PC-9 (cell line): ENCODE measurements around the gene ARHGAP30. TPM values are rescaled to one million over a fixed set of nuclear protein-coding genes. Genes with fewer than 3 reads are reported as not detected.
A peak's percentile ranks its signal among the peaks of the same experiment; 100 is the strongest.

Experiments used
- BruUV-seq: library from RNA; stranded (reverse); fragments of 400-500 nt; replicated peaks from 2 replicates; lab custom pipeline; 2021; lab: Mats Ljungman, UMichigan
- CTCF ChIA-PET: fragments of 300-600 bp; sonication (Branson Sonifier 250); formaldehyde crosslinking; loops from one replicate; lab custom pipeline; 2022; ENCODE audit warnings: antibody characterized with exemption; lab: Charles Lee
- POLR2A ChIA-PET: fragments of 300-600 bp; sonication (Branson Sonifier 250); formaldehyde crosslinking; loops from one replicate; lab custom pipeline; 2022; ENCODE audit warnings: antibody characterized with exemption; ENCODE audit not compliant: unreplicated experiment; lab: Charles Lee
- DNase-seq, 2 experiments: peaks; one replicate each; pipeline versions ENCODE4 v3.0.0 to v3.0.0-alpha.2; 2015 to 2022; ENCODE audit warnings: mixed read lengths in 1 of 2
- H2AFZ ChIP-seq: fragments of 200-600 bp; sonication (generic); 2 replicates; pipeline ENCODE4 v1.8.1; 2017; ENCODE audit warnings: antibody characterized with exemption
- H3F3A ChIP-seq: fragments of 200-600 bp; sonication (generic); 2 replicates; pipeline ENCODE4 v1.8.1; 2017; ENCODE audit warnings: antibody characterized with exemption, mild to moderate bottlenecking, low read depth; ENCODE audit not compliant: insufficient read depth
- H3K27ac ChIP-seq: fragments of 200-600 bp; sonication (generic); 2 replicates; pipeline ENCODE4 v1.6.1; 2016; ENCODE audit warnings: mixed run types
- H3K27me3 ChIP-seq: fragments of 200-600 bp; sonication (generic); 2 replicates; pipeline ENCODE4 v1.6.1; 2016; ENCODE audit warnings: low read depth, mixed run types; ENCODE audit not compliant: insufficient read depth
- H3K36me3 ChIP-seq: fragments of 200-600 bp; sonication (generic); 2 replicates; pipeline ENCODE4 v1.6.1; 2016; ENCODE audit warnings: low read depth, mixed run types
- H3K4me1 ChIP-seq: fragments of 200-600 bp; sonication (generic); replicated peaks from 2 replicates; pipeline ENCODE4 v1.6.1; 2016; ENCODE audit warnings: mixed run types; ENCODE audit not compliant: insufficient read depth
- H3K4me2 ChIP-seq: fragments of 200-600 bp; sonication (generic); 2 replicates; pipeline ENCODE4 v1.6.1; 2017; ENCODE audit warnings: mixed run types
- H3K4me3 ChIP-seq: fragments of 200-600 bp; sonication (generic); 2 replicates; pipeline ENCODE4 v1.6.1; 2016; ENCODE audit warnings: mixed run types
- H3K79me2 ChIP-seq: fragments of 200-600 bp; sonication (generic); 2 replicates; pipeline ENCODE4 v1.6.1; 2017; ENCODE audit warnings: low read depth, mixed run types
- H3K9me2 ChIP-seq: fragments of 200-600 bp; sonication (generic); 2 replicates; pipeline ENCODE4 v1.8.1; 2017; ENCODE audit warnings: mild to moderate bottlenecking; ENCODE audit not compliant: insufficient read depth
- H3K9me3 ChIP-seq: fragments of 200-600 bp; sonication (generic); 2 replicates; pipeline ENCODE4 v1.8.1; 2016; ENCODE audit warnings: low read depth; ENCODE audit not compliant: insufficient read depth
- H4K20me1 ChIP-seq: fragments of 200-600 bp; sonication (generic); 2 replicates; pipeline ENCODE4 v1.8.1; 2017; ENCODE audit not compliant: insufficient read depth
- EZH2 ChIP-seq: fragments of 200-600 bp; sonication (generic); IDR thresholded peaks from 2 replicates; pipeline ENCODE4 v1.8.0; 2017; ENCODE audit warnings: antibody characterized with exemption, low read depth
- intact Hi-C: fragments of 100-400 bp; cut with micrococcal nuclease; formaldehyde crosslinking; loops from one replicate; pipeline ENCODE4 v1.10.0; 2022; ENCODE audit not compliant: unreplicated experiment
- total RNA-seq: library from RNA; stranded (reverse); gene quantifications from 2 replicates; pipeline ENCODE4 v1.2.3, GENCODE V29; 2021
- TF ChIP-seq, protein P1 (sequence below): fragments of 200-600 bp; sonication (generic); conservative IDR thresholded peaks from 2 replicates; pipeline ENCODE4 v1.6.1; 2017; ENCODE audit warnings: mixed run types, antibody characterized with exemption, mild to moderate bottlenecking, moderate library complexity

Gene ARHGAP30
- total RNA-seq, 1 experiment from 2014 or later = 0.46 TPM

DNA sequence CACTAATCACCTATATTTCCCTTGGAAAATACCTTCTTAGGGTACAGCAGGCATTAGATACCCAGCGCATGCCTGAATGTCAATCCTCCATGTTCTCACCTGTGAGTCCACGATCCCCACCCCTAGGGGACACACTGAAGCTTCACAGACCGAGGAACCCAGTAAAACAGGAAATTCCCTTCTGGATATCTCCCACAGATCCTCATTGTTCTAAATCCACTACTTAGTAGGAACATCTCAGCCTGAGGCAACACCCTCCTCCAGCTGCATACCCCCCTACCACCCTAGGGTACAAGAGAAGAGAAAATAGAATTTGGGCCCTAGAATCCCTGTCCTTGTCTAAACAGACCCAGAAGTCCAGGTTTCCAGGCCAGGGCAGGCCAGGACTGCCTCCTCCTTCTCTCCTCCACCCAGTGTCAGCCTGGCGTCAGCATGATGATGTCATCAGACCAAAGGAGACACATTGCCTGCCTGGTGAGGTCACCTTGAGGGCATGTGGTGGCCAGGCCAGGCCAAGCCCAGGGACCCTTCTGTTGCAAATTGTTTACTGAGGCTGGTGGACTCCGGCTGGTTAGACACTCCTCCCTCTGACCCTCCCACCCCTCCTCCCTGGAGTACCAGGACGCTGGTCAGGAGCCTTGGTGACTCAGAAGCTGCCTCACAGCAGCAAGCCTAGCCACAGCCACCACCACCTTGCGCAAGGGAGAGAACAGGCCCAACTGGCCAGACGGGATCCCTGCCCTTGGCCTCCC is 13.5 kb upstream of the ARHGAP30 start:
- ChIA-PET CTCF (interaction anchor here (0.6 kb wide), 1 partner anchor 93 kb away, joined by 8 read pairs; no protein-coding TSS in a partner anchor), POLR2A (interaction anchor here (0.5 kb wide), 1 partner anchor 38 kb away, joined by 4 read pairs; the partner anchor contains the start of gene USF1)
- BruUV-seq = TSS peak; percentile 47
- Histone ChIP-seq H3K4me2 (peak overlapping the region; percentile 92), H3K9me2 (no peaks in the 10 kb centered on the region), H3K9me3 (no peaks in the 10 kb centered on the region), H4K20me1 (no peaks in the 10 kb centered on the region), H2AFZ (no peak overlapping the region), H3K4me1 (peaks cover 75% of the 10 kb centered on the region), H3K4me3 (peak overlapping the region; percentile 4; the same call in 1 of the 2 replicates), H3K79me2 (peaks cover 68% of the 10 kb centered on the region), H3K27me3 (no peaks in the 10 kb centered on the region), H3F3A (peaks cover 30% of the 10 kb centered on the region; the same call in 1 of the 2 replicates), H3K36me3 (no peaks in the 10 kb centered on the region), H3K27ac (peak overlapping the region; percentile 81)
- intact Hi-C loops = loop anchor here (1.0 to 2.0 kb wide), 3 partner anchors 14 to 70 kb away; partner anchors contain the start of gene USF1
- DNase-seq = peak; percentile 96 to 98
- TF ChIP-seq EZH2 = no peak
- TF ChIP-seq, protein P1, sequence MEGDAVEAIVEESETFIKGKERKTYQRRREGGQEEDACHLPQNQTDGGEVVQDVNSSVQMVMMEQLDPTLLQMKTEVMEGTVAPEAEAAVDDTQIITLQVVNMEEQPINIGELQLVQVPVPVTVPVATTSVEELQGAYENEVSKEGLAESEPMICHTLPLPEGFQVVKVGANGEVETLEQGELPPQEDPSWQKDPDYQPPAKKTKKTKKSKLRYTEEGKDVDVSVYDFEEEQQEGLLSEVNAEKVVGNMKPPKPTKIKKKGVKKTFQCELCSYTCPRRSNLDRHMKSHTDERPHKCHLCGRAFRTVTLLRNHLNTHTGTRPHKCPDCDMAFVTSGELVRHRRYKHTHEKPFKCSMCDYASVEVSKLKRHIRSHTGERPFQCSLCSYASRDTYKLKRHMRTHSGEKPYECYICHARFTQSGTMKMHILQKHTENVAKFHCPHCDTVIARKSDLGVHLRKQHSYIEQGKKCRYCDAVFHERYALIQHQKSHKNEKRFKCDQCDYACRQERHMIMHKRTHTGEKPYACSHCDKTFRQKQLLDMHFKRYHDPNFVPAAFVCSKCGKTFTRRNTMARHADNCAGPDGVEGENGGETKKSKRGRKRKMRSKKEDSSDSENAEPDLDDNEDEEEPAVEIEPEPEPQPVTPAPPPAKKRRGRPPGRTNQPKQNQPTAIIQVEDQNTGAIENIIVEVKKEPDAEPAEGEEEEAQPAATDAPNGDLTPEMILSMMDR = no peak

- TF ChIP-seq, protein P1 = no peak
- no peak for TF ChIP-seq EZH2
- Histone ChIP-seq H3K79me2 (peaks cover 61% of the 10 kb centered on the region), H4K20me1 (no peaks in the 10 kb centered on the region), H3K9me2 (no peaks in the 10 kb centered on the region), H3K4me2 (peak overlapping the region; percentile 50), H3K4me3 (peak overlapping the region; percentile 4; the same call in 1 of the 2 replicates), H3K4me1 (peaks cover 68% of the 10 kb centered on the region), H3K9me3 (no peaks in the 10 kb centered on the region), H3K36me3 (no peaks in the 10 kb centered on the region), H3K27me3 (no peaks in the 10 kb centered on the region), H2AFZ (no peak overlapping the region), H3K27ac (peak overlapping the region; percentile 81), H3F3A (peaks cover 30% of the 10 kb centered on the region; the same call in 1 of the 2 replicates)
- ChIA-PET CTCF (no interaction called here), POLR2A (no interaction called here)
- peak; percentile 70 to 75 for DNase-seq
- BruUV-seq = no TSS peak
- intact Hi-C loops = loop anchor here (2.0 kb wide), 2 partner anchors 14 to 38 kb away; partner anchors contain the start of gene USF1
Measured at GRCh38 chr1:161082483-161082882, 12.8 kb upstream of the ARHGAP30 start.

GRCh38 chr1:161081519-161081918 is 11.8 kb upstream of the ARHGAP30 start:
- no TSS peak for BruUV-seq
- Histone ChIP-seq H3K79me2 (peaks cover 51% of the 10 kb centered on the region), H3K4me3 (no peak overlapping the region), H3K4me2 (no peak overlapping the region), H3K9me2 (no peaks in the 10 kb centered on the region), H3F3A (peaks cover 24% of the 10 kb centered on the region; the same call in 1 of the 2 replicates), H3K9me3 (no peaks in the 10 kb centered on the region), H3K27me3 (no peaks in the 10 kb centered on the region), H4K20me1 (no peaks in the 10 kb centered on the region), H2AFZ (no peak overlapping the region), H3K27ac (0 out of 2 replicates have a peak overlapping the region, but pooled peaks have one; percentile 81), H3K36me3 (no peaks in the 10 kb centered on the region), H3K4me1 (peaks cover 59% of the 10 kb centered on the region)
- no peak for DNase-seq
- ChIA-PET POLR2A (interaction anchor here (0.5 to 0.6 kb wide), 2 partner anchors 30 to 685 kb away, joined by 3 to 17 read pairs; no protein-coding TSS in a partner anchor), CTCF (no interaction called here)
- intact Hi-C loops = no loop called here
- TF ChIP-seq, protein P1 = no peak
- no peak for TF ChIP-seq EZH2
